Stimulated activated naive CD8-positive, alpha-beta T cell treated with anti-CD3 and anti-CD28 coated beads, Interleukin-15, amount 100 ng/mL, for 72 hours (primary cell): ENCODE data around the gene PRICKLE3.
"Not testable (repeated sequence)": the region's sequence is repeated elsewhere in the genome, so short reads cannot be mapped to it uniquely, and the experiment has no call there.

ENCODE experiments used
- ATAC-seq: fragments of 150-1000 bp; cut with Tn5 transposase; 2 replicates; pipeline ENCODE4 v1.10.0; 2021; ENCODE audit warnings: mild to moderate bottlenecking, moderate library complexity
- DNase-seq, 2 donors: peaks; one replicate each; pipeline ENCODE4 v3.0.0; 2021 to 2022
- H3K27ac Mint-ChIP-seq, 2 donors: one replicate each; pipeline ENCODE4 v1.8.0; 2022; ENCODE audit warnings: mild to moderate bottlenecking in 2 of 2, mixed read lengths in 2 of 2, moderate library complexity in 2 of 2
- H3K27me3 Mint-ChIP-seq: one replicate; pipeline ENCODE4 v1.8.0; 2022; ENCODE audit warnings: mixed read lengths
- H3K4me1 Mint-ChIP-seq: one replicate; pipeline ENCODE4 v1.8.0; 2022; ENCODE audit warnings: mild to moderate bottlenecking, mixed read lengths
- H3K4me3 Mint-ChIP-seq, 2 donors: one replicate each; pipeline ENCODE4 v1.8.0; 2022; ENCODE audit warnings: mild to moderate bottlenecking in 2 of 2, mixed read lengths in 2 of 2, moderate library complexity in 1 of 2
- H3K9me3 Mint-ChIP-seq, 2 donors: one replicate each; pipeline ENCODE4 v1.8.0; 2022; ENCODE audit warnings: mixed read lengths in 2 of 2

The PRICKLE3 gene

GRCh38 chrX:49176421-49177326 lies 9.5 kb downstream of the PRICKLE3 start:
- DNase-seq (no peak), ATAC-seq (no peak)
- H3K4me3 Mint-ChIP-seq: no peak overlapping the region
- no peaks in the 10 kb centered on the region for H3K27me3 Mint-ChIP-seq
- H3K4me1 Mint-ChIP-seq: peaks cover 42% of the 10 kb centered on the region
- no peaks in the 10 kb centered on the region for H3K9me3 Mint-ChIP-seq
- peak overlapping the region in 1 of 2 donors; percentile 66 for H3K27ac Mint-ChIP-seq

- ATAC-seq (no peak), DNase-seq (no peak)
- Mint-ChIP-seq H3K27me3 (no peaks in the 10 kb centered on the region), H3K4me3 (no peak overlapping the region), H3K4me1 (peaks cover 48% of the 10 kb centered on the region), H3K27ac (peak overlapping the region in 1 of 2 donors; percentile 90), H3K9me3 (no peaks in the 10 kb centered on the region)
These were observed 10.5 kb downstream of the PRICKLE3 start for GRCh38 chrX:49175435-49176274.

GRCh38 chrX:49174723-49175122 lies 11.4 kb downstream of the PRICKLE3 start:
- H3K27me3 Mint-ChIP-seq: no peaks in the 10 kb centered on the region
- no peaks in the 10 kb centered on the region for H3K9me3 Mint-ChIP-seq
- no peak overlapping the region for H3K27ac Mint-ChIP-seq
- peak overlapping the region in 1 of 2 donors; percentile 24 for H3K4me3 Mint-ChIP-seq
- DNase-seq (no peak), ATAC-seq (no peak)
- H3K4me1 Mint-ChIP-seq: peaks cover 48% of the 10 kb centered on the region

- peak overlapping the region in 1 of 2 donors; percentile 25 for H3K27ac Mint-ChIP-seq
- H3K9me3 Mint-ChIP-seq, DNase-seq, H3K27me3 Mint-ChIP-seq, ATAC-seq: not testable (repeated sequence)
- H3K4me3 Mint-ChIP-seq: peak overlapping the region; percentile 87 to 92
- H3K4me1 Mint-ChIP-seq: peaks cover 48% of the 10 kb centered on the region
These were observed 12.6 kb downstream of the PRICKLE3 start for GRCh38 chrX:49173544-49173943.

- DNase-seq (peak; percentile 66 to 83), ATAC-seq (peak; percentile 86)
- Mint-ChIP-seq H3K27ac (peak overlapping the region; percentile 93 to 95), H3K4me1 (peaks cover 52% of the 10 kb centered on the region), H3K4me3 (peak overlapping the region; percentile 87 to 92), H3K27me3 (no peaks in the 10 kb centered on the region), H3K9me3 (no peaks in the 10 kb centered on the region)
These were observed 13.8 kb downstream of the PRICKLE3 start for GRCh38 chrX:49172280-49172780.

- ATAC-seq: peak; percentile 79
- Mint-ChIP-seq H3K27ac (peak within 1 kb of the TSS; percentile 93 to 95), H3K4me1 (peaks cover 52% of the 10 kb centered on the region), H3K4me3 (peak within 1 kb of the TSS; percentile 87 to 92), H3K27me3 (no peaks in the 10 kb centered on the region), H3K9me3 (no peaks in the 10 kb centered on the region)
- DNase-seq: peak; percentile 69 to 80
These were observed 14.4 kb downstream of the PRICKLE3 start, which contains the start of gene PLP2 for GRCh38 chrX:49171752-49172279. Gene PLP2 (plus strand): TSS chrX:49171898. CDS start chrX:49172001, 103 bp downstream.

- ATAC-seq: no peak
- Mint-ChIP-seq H3K4me1 (peaks cover 49% of the 10 kb centered on the region), H3K27ac (peak overlapping the region in 1 of 2 donors; percentile 52), H3K27me3 (no peaks in the 10 kb centered on the region), H3K9me3 (no peaks in the 10 kb centered on the region), H3K4me3 (peak overlapping the region; percentile 85 to 96)
- DNase-seq: no peak
These were observed 18.4 kb downstream of the PRICKLE3 start for GRCh38 chrX:49167740-49168108.

- Mint-ChIP-seq H3K27ac (peak overlapping the region; percentile 86 to 99), H3K9me3 (no peaks in the 10 kb centered on the region), H3K4me3 (peak overlapping the region; percentile 85 to 96), H3K27me3 (no peaks in the 10 kb centered on the region), H3K4me1 (peaks cover 47% of the 10 kb centered on the region)
- ATAC-seq (peak; percentile 36), DNase-seq (peak; percentile 56 to 59)
These were observed 19.0 kb downstream of the PRICKLE3 start for GRCh38 chrX:49166914-49167739.

GRCh38 chrX:49165901-49166881 lies 20.0 kb downstream of the PRICKLE3 start:
- no peaks in the 10 kb centered on the region for H3K9me3 Mint-ChIP-seq
- DNase-seq (peak; percentile 85 to 87), ATAC-seq (peak; percentile 75)
- peak overlapping the region; percentile 85 to 96 for H3K4me3 Mint-ChIP-seq
- H3K27me3 Mint-ChIP-seq: no peaks in the 10 kb centered on the region
- peaks cover 43% of the 10 kb centered on the region for H3K4me1 Mint-ChIP-seq
- peak overlapping the region; percentile 86 to 99 for H3K27ac Mint-ChIP-seq

- peaks cover 41% of the 10 kb centered on the region for H3K4me1 Mint-ChIP-seq
- H3K27me3 Mint-ChIP-seq: no peaks in the 10 kb centered on the region
- ATAC-seq: no peak
- no peak for DNase-seq
- H3K4me3 Mint-ChIP-seq: peak overlapping the region; percentile 0 to 85
- no peaks in the 10 kb centered on the region for H3K9me3 Mint-ChIP-seq
- H3K27ac Mint-ChIP-seq: peak overlapping the region in 1 of 2 donors; percentile 65
These were observed 21.4 kb downstream of the PRICKLE3 start for GRCh38 chrX:49164589-49165360.

- ATAC-seq: peak; percentile 68
- peaks cover 41% of the 10 kb centered on the region for H3K4me1 Mint-ChIP-seq
- H3K4me3 Mint-ChIP-seq: peak overlapping the region; percentile 86 to 91
- DNase-seq: peak; percentile 82
- peak overlapping the region; percentile 96 to 97 for H3K27ac Mint-ChIP-seq
- no peaks in the 10 kb centered on the region for H3K27me3 Mint-ChIP-seq
- no peaks in the 10 kb centered on the region for H3K9me3 Mint-ChIP-seq
These were observed 22.4 kb downstream of the PRICKLE3 start for GRCh38 chrX:49163555-49164419.

- Mint-ChIP-seq H3K4me3 (peak within 1 kb of the TSS; percentile 86 to 91), H3K27ac (peak within 1 kb of the TSS; percentile 89 to 95), H3K9me3 (no peaks in the 10 kb centered on the region), H3K4me1 (peaks cover 36% of the 10 kb centered on the region), H3K27me3 (no peaks in the 10 kb centered on the region)
- DNase-seq: no peak
- ATAC-seq: no peak
These were observed 23.6 kb downstream of the PRICKLE3 start, which contains the start of gene MAGIX for GRCh38 chrX:49162620-49163019. Gene MAGIX (plus strand): TSS chrX:49162758. CDS start chrX:49162890, 132 bp downstream.
